A673 (cell line): ENCODE measurements around the gene TMEM100. TPM values are rescaled to one million over a fixed set of nuclear protein-coding genes. Genes with fewer than 3 reads are reported as not detected.

Experiments
- Bru-seq: library from RNA; stranded (reverse); fragments of 400-500 nt; gene quantifications from one replicate; lab custom pipeline; 2021; lab: Mats Ljungman, UMichigan
- BruChase-seq, 2 experiments: library from RNA; stranded (reverse); fragments of 400-500 nt; gene quantifications; one replicate each; lab custom pipeline; 2021; lab: Mats Ljungman, UMichigan
- BruUV-seq: library from RNA; stranded (reverse); fragments of 400-500 nt; replicated peaks from 2 replicates; lab custom pipeline; 2021; lab: Mats Ljungman, UMichigan
- CTCF ChIA-PET: fragments of 300-600 bp; sonication (Branson Sonifier 250); formaldehyde crosslinking; loops from one replicate; lab custom pipeline; 2022; ENCODE audit warnings: antibody characterized with exemption; lab: Charles Lee
- POLR2A ChIA-PET: fragments of 300-600 bp; sonication (Branson Sonifier 250); formaldehyde crosslinking; loops from one replicate; lab custom pipeline; 2022; ENCODE audit warnings: antibody characterized with exemption; ENCODE audit not compliant: low non-redundant PET; lab: Charles Lee
- DNase-seq: peaks from one replicate; pipeline ENCODE4 v3.0.0-alpha.2; 2015; ENCODE audit warnings: low spot score
- H3K27ac ChIP-seq: fragments of 200-600 bp; sonication (generic); 2 replicates; pipeline ENCODE4 v1.5.1; 2016; ENCODE audit warnings: mixed run types, low read depth, mild to moderate bottlenecking, mixed read lengths, antibody characterized with exemption, low read length; ENCODE audit not compliant: poor library complexity, severe bottlenecking
- H3K27me3 ChIP-seq: fragments of 200-600 bp; sonication (generic); replicated peaks from 2 replicates; pipeline ENCODE4 v1.6.1; 2017; ENCODE audit warnings: mixed run types, low read depth, mild to moderate bottlenecking, mixed read lengths, antibody characterized with exemption, low read length; ENCODE audit not compliant: insufficient read depth, poor library complexity
- H3K36me3 ChIP-seq: fragments of 200-600 bp; sonication (generic); 2 replicates; pipeline ENCODE4 v1.6.1; 2016; ENCODE audit warnings: mixed run types, mild to moderate bottlenecking, mixed read lengths, antibody characterized with exemption, low read length; ENCODE audit not compliant: insufficient read depth, poor library complexity, severe bottlenecking
- H3K4me1 ChIP-seq: fragments of 200-600 bp; sonication (generic); 2 replicates; pipeline ENCODE4 v1.6.1; 2017; ENCODE audit warnings: mixed run types, mild to moderate bottlenecking, mixed read lengths, antibody characterized with exemption, low read length; ENCODE audit not compliant: insufficient read depth, poor library complexity, severe bottlenecking
- H3K4me3 ChIP-seq: fragments of 200-600 bp; sonication (generic); 2 replicates; pipeline ENCODE4 v1.5.1; 2016; ENCODE audit warnings: low read depth, mixed run types, mild to moderate bottlenecking, mixed read lengths, low read length; ENCODE audit not compliant: poor library complexity, severe bottlenecking
- H3K9me3 ChIP-seq: fragments of 200-600 bp; sonication (generic); 2 replicates; pipeline ENCODE4 v1.6.1; 2016; ENCODE audit warnings: mixed run types, low read depth, mild to moderate bottlenecking, mixed read lengths, antibody characterized with exemption, low read length; ENCODE audit not compliant: poor library complexity, severe bottlenecking
- EZH2 ChIP-seq: fragments of 200-600 bp; sonication (generic); IDR thresholded peaks from 2 replicates; pipeline ENCODE4 v1.6.1; 2017; ENCODE audit warnings: borderline replicate concordance, low read depth, mild to moderate bottlenecking, mixed read lengths, antibody characterized with exemption, low read length; ENCODE audit not compliant: poor library complexity, severe bottlenecking
- intact Hi-C: fragments of 100-400 bp; cut with micrococcal nuclease; formaldehyde crosslinking; loops from one replicate; pipeline ENCODE4 v1.10.0; 2022; ENCODE audit not compliant: unreplicated experiment
- long read RNA-seq: library from polyadenylated mRNA; stranded (forward); transcript quantifications from one replicate; pipeline ENCODE4 v2.0.0, GENCODE V29; 2022
- total RNA-seq: library from RNA; stranded (reverse); gene quantifications from 2 replicates; pipeline ENCODE4 v1.2.3, GENCODE V29; 2021
- TF ChIP-seq, protein P1 (sequence below): fragments of 300-800, 200-600 bp; sonication (generic); conservative IDR thresholded peaks from 2 replicates; pipeline ENCODE4 v1.5.1; 2017; ENCODE audit warnings: low read depth, mild to moderate bottlenecking, antibody characterized with exemption, low read length, moderate library complexity, mixed read lengths

The TMEM100 gene, protein sequence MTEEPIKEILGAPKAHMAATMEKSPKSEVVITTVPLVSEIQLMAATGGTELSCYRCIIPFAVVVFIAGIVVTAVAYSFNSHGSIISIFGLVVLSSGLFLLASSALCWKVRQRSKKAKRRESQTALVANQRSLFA
- 7.9 and 9.3 TPM in 2 replicates for total RNA-seq
- Bru-seq, nascent RNA, result percentile 51 among the genes with signal in this experiment
- percentile 62 among the genes with signal in this experiment for BruChase-seq, experiment 1, labeled RNA remaining after a 2-hour chase
- percentile 34 among the genes with signal in this experiment for BruChase-seq, experiment 2, labeled RNA remaining after a 6-hour chase
- long read RNA-seq, partial matches to known transcripts, result 0 of 7 reads
- long read RNA-seq, other reads (novel, unspliced or antisense), result 3 of 7 reads

DNA sequence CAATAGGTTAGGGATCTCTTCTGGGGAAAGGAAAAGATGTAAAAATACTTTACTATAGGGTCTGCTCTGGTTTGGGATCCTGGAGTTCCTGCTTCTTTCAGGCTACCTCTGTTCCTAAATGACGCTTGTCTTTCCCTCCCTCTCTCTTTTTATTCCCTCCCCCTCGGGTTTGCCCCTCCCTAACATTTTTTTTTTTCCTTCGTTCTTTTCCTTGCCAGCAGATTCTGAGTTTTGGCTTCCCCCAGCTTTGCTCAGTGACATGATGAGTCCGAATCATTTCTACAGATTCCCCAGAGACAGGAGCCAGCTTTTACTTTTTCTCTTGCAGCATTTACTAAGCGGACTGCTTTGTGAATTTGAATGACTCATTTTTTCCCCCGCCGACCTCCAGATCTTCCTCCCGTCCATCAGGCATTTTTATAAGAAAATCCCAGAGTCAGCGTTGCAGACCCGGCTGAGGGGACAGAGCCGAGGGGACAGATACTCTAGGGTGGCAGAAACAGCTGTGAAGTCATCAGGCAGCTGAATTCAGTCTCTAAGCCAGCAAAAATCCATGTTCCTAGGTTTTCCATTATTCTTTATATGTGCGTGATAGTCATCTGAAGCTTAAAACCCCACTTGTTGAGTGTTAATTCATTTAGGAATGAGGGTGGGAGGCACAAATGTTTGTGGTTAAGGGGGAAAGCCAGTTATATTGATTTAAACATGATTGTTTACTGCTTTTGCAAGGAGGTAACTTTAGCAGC lies at the start of gene TMEM100:
TMEM100 (minus strand) TSS at position 123 of the 746 bp plus-strand sequence. CDS start 1,794 bp downstream, outside the sequence.
- Histone ChIP-seq H3K36me3 (peaks cover 6% of the 10 kb centered on the region), H3K9me3 (no peaks in the 10 kb centered on the region), H3K4me1 (peaks cover 59% of the 10 kb centered on the region), H3K27ac (peak within 1 kb of the TSS; percentile 71), H3K4me3 (peak within 1 kb of the TSS; percentile 40), H3K27me3 (no peaks in the 10 kb centered on the region)
- TF ChIP-seq EZH2, result no peak
- TF ChIP-seq, protein P1, sequence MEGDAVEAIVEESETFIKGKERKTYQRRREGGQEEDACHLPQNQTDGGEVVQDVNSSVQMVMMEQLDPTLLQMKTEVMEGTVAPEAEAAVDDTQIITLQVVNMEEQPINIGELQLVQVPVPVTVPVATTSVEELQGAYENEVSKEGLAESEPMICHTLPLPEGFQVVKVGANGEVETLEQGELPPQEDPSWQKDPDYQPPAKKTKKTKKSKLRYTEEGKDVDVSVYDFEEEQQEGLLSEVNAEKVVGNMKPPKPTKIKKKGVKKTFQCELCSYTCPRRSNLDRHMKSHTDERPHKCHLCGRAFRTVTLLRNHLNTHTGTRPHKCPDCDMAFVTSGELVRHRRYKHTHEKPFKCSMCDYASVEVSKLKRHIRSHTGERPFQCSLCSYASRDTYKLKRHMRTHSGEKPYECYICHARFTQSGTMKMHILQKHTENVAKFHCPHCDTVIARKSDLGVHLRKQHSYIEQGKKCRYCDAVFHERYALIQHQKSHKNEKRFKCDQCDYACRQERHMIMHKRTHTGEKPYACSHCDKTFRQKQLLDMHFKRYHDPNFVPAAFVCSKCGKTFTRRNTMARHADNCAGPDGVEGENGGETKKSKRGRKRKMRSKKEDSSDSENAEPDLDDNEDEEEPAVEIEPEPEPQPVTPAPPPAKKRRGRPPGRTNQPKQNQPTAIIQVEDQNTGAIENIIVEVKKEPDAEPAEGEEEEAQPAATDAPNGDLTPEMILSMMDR, result no peak
- POLR2A ChIA-PET, result no interaction called here
- peak; percentile 91 for DNase-seq
- CTCF ChIA-PET, result interaction anchor here (0.7 kb wide), 1 partner anchor 33 kb away, joined by 7 read pairs; no protein-coding TSS in a partner anchor
- intact Hi-C loops, result no loop called here
- BruUV-seq, result no TSS peak

DNA sequence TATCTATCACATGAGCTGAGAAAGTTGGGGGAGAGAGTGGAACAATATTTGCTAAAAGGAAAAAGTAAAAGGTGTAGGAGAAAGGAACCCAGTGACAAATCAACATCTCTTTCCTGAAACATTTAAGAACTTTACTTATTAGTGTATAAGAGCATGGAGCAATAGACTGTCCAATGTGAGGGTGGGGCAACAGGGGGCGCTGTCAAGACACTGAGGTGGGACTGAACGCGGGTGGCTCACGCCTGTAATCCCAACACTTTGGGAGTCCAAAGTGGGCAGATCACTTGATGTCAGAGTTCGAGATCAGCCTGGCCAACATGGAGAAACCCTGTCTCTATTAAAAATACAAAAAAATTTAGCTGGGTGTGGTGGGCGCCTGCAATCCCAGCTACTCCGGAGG lies 49.4 kb upstream of the TMEM100 start:
- no peak for DNase-seq
- no peak overlapping the region for H3K4me3 ChIP-seq
- H3K36me3 ChIP-seq, result no peaks in the 10 kb centered on the region
- TF ChIP-seq, protein P1, result peak; percentile 31; the same call in 1 of the 2 replicates
- no peak for TF ChIP-seq EZH2
- no peaks in the 10 kb centered on the region for H3K27me3 ChIP-seq
- H3K27ac ChIP-seq, result no peak overlapping the region
- CTCF ChIA-PET, result no interaction called here
- intact Hi-C loops, result no loop called here
- POLR2A ChIA-PET, result no interaction called here
- H3K9me3 ChIP-seq, result no peaks in the 10 kb centered on the region
- no TSS peak for BruUV-seq
- H3K4me1 ChIP-seq, result peaks cover 13% of the 10 kb centered on the region

DNA sequence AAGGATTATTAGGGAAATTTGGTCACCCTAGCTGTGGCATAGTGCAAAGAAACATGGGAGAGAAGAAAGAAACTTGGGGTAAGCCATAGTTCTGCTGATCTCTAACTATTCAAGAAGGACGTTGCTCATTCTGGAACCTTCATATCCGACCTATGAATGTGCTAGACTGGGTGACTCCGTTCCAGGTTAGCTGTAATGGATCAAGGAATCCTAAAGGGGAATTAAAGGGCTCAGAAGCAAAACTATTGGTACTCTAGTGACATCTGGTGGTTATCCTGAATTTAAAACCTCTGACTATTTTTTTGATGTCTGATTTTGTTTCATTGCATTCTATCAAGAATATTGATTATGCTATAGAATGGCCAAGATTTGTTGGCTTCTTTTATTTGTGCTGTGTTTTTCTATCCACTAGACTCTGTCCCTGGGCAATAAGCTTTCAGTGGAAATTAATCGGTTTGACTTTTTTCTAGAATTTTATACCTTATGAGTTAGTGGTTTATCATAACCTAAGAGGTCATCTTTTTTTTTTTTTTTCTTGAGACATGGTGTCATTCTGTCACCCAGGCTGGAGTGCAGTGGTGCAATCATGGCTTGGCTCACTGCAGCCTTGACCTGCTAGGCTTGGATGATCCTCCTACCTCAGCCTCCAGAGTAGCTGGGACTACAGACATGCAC lies 47.7 kb upstream of the TMEM100 start:
- H3K4me3 ChIP-seq, result no peak overlapping the region
- no peak overlapping the region for H3K27ac ChIP-seq
- no peaks in the 10 kb centered on the region for H3K9me3 ChIP-seq
- BruUV-seq, result no TSS peak
- TF ChIP-seq, protein P1, result peak; percentile 70
- TF ChIP-seq EZH2, result no peak
- ChIA-PET CTCF (interaction anchor here (0.5 to 2.2 kb wide), 8 partner anchors 47 to 369 kb away, joined by 3 to 27 read pairs (median 3); no protein-coding TSS in a partner anchor), POLR2A (no interaction called here)
- peak; percentile 78 for DNase-seq
- intact Hi-C loops, result loop anchor here (1.0 kb wide), 2 partner anchors 221 to 244 kb away; no protein-coding TSS in a partner anchor
- no peaks in the 10 kb centered on the region for H3K36me3 ChIP-seq
- no peaks in the 10 kb centered on the region for H3K27me3 ChIP-seq
- H3K4me1 ChIP-seq, result peaks cover 16% of the 10 kb centered on the region
